ENCODE data around the gene PDCD11. TPM values are rescaled to one million over a fixed set of nuclear protein-coding genes. Genes with fewer than 3 reads are reported as not detected.

PDCD11 gene
- polyA plus RNA-seq, 1 donor from 2014 or later: 15.3 TPM

DNA sequence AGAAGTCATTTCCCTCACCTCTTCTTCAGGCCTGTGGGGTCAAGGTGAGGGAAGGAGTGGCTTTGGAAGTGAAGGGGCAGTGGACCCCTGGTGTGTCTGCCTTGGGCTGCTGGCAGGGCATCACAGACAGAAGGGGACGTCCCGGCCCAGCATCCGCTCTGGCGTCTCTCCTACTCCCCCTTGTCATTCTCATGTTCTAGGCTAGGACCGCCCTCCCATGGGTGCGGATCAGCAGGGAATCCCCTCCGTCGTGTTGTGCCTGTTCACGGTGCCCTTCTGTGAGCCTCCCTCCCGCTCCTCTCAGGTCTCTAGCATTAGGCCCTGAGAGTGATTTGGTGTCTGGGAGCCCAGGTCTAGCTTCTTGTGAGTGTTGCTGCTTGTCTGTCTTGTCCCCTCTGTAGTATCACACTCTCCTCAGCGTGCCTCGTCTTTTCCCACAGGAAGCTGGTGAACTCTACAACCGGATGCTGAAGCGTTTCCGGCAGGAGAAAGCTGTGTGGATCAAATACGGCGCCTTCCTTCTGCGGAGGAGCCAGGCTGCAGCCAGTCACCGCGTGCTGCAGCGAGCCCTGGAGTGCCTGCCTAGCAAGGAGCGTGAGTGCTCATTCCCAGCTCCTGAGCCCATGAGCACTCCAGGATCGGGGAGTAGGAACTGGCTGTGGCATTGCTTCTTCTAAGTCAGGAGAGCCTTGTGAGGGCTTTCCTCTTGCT lies 47.2 kb downstream of the PDCD11 start:
- H3K9me2 ChIP-seq (ENCODE audit: insufficient read depth, low read length): no peaks in the 10 kb centered on the region
- no peak overlapping the region for H2AFZ ChIP-seq (ENCODE audit: low read depth, low read length)
- peaks cover 7% of the 10 kb centered on the region for H3K36me3 ChIP-seq (ENCODE audit: insufficient read depth, low read length)
- H3K9me3 ChIP-seq (ENCODE audit: low read length): no peaks in the 10 kb centered on the region
- no peaks in the 10 kb centered on the region for H4K20me1 ChIP-seq (ENCODE audit: insufficient read depth)
- no peak overlapping the region for H3K9ac ChIP-seq (ENCODE audit: low read length)
- no peak overlapping the region for H3K4me2 ChIP-seq (ENCODE audit: low read length)
- no peak overlapping the region for H3K4me3 ChIP-seq (ENCODE audit: low read length)
- TF ChIP-seq EZH2 (IDR thresholded peaks at IDR 0.05; ENCODE audit: borderline replicate concordance, insufficient read depth, low read length, poor library complexity, severe bottlenecking) (no peak), RAD21 (conservative IDR thresholded peaks at IDR 0.05) (no peak), TAF1 (IDR thresholded peaks at IDR 0.05; ENCODE audit: low read depth) (no peak), SMC3 (conservative IDR thresholded peaks at IDR 0.05; ENCODE audit: poor library complexity) (no peak), EP300 (conservative IDR thresholded peaks at IDR 0.05; ENCODE audit: poor library complexity, severe bottlenecking) (no peak), POLR2AphosphoS5 (IDR thresholded peaks at IDR 0.05) (no peak), MXI1 (conservative IDR thresholded peaks at IDR 0.05; ENCODE audit: poor library complexity, severe bottlenecking) (no peak), REST (IDR thresholded peaks at IDR 0.05; ENCODE audit: borderline replicate concordance) (no peak)
- TF ChIP-seq, protein P1, sequence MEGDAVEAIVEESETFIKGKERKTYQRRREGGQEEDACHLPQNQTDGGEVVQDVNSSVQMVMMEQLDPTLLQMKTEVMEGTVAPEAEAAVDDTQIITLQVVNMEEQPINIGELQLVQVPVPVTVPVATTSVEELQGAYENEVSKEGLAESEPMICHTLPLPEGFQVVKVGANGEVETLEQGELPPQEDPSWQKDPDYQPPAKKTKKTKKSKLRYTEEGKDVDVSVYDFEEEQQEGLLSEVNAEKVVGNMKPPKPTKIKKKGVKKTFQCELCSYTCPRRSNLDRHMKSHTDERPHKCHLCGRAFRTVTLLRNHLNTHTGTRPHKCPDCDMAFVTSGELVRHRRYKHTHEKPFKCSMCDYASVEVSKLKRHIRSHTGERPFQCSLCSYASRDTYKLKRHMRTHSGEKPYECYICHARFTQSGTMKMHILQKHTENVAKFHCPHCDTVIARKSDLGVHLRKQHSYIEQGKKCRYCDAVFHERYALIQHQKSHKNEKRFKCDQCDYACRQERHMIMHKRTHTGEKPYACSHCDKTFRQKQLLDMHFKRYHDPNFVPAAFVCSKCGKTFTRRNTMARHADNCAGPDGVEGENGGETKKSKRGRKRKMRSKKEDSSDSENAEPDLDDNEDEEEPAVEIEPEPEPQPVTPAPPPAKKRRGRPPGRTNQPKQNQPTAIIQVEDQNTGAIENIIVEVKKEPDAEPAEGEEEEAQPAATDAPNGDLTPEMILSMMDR (IDR thresholded peaks at IDR 0.05; ENCODE audit: poor library complexity, severe bottlenecking): no peak
- no peak overlapping the region for H3K27ac ChIP-seq (ENCODE audit: low read length)
- no peaks in the 10 kb centered on the region for H3F3A ChIP-seq (ENCODE audit: insufficient read depth, low read length, poor library complexity, severe bottlenecking)
- H3K27me3 ChIP-seq (ENCODE audit: insufficient read depth, low read depth, low read length): no peaks in the 10 kb centered on the region
- H3K79me2 ChIP-seq (replicated peaks; ENCODE audit: insufficient read depth, low read length): no peaks in the 10 kb centered on the region

GRCh38 chr10:103444478-103444877 lies 48.1 kb downstream of the PDCD11 start:
- H4K20me1 ChIP-seq (ENCODE audit: insufficient read depth): no peaks in the 10 kb centered on the region
- no peaks in the 10 kb centered on the region for H3K27me3 ChIP-seq (ENCODE audit: insufficient read depth, low read depth, low read length)
- TF ChIP-seq EP300 (conservative IDR thresholded peaks at IDR 0.05; ENCODE audit: poor library complexity, severe bottlenecking) (no peak), EZH2 (IDR thresholded peaks at IDR 0.05; ENCODE audit: borderline replicate concordance, insufficient read depth, low read length, poor library complexity, severe bottlenecking) (no peak), MXI1 (conservative IDR thresholded peaks at IDR 0.05; ENCODE audit: poor library complexity, severe bottlenecking) (no peak), POLR2AphosphoS5 (IDR thresholded peaks at IDR 0.05) (no peak), REST (IDR thresholded peaks at IDR 0.05; ENCODE audit: borderline replicate concordance) (no peak), RAD21 (conservative IDR thresholded peaks at IDR 0.05) (no peak), SMC3 (conservative IDR thresholded peaks at IDR 0.05; ENCODE audit: poor library complexity) (no peak), TAF1 (IDR thresholded peaks at IDR 0.05; ENCODE audit: low read depth) (no peak)
- TF ChIP-seq, protein P1 (IDR thresholded peaks at IDR 0.05; ENCODE audit: poor library complexity, severe bottlenecking): no peak
- no peaks in the 10 kb centered on the region for H3K79me2 ChIP-seq (replicated peaks; ENCODE audit: insufficient read depth, low read length)
- no peak overlapping the region for H3K27ac ChIP-seq (ENCODE audit: low read length)
- peaks cover 7% of the 10 kb centered on the region for H3K36me3 ChIP-seq (ENCODE audit: insufficient read depth, low read length)
- H2AFZ ChIP-seq (ENCODE audit: low read depth, low read length): no peak overlapping the region
- no peaks in the 10 kb centered on the region for H3K9me2 ChIP-seq (ENCODE audit: insufficient read depth, low read length)
- H3K9me3 ChIP-seq (ENCODE audit: low read length): no peaks in the 10 kb centered on the region
- no peak overlapping the region for H3K9ac ChIP-seq (ENCODE audit: low read length)
- H3F3A ChIP-seq (ENCODE audit: insufficient read depth, low read length, poor library complexity, severe bottlenecking): no peaks in the 10 kb centered on the region
- no peak overlapping the region for H3K4me3 ChIP-seq (ENCODE audit: low read length)
- H3K4me2 ChIP-seq (ENCODE audit: low read length): no peak overlapping the region
